Activated B cell treated with CpG ODN at 0.5 μM for 24 hours (primary cell): ENCODE results near the gene AGBL3. TPM values are rescaled to one million over a fixed set of nuclear protein-coding genes. Genes with fewer than 3 reads are reported as not detected.

Source experiments
- ATAC-seq: fragments of 200-7000 bp; cut with Tn5 transposase; one replicate; pipeline ENCODE4 v1.10.0; 2021; ENCODE audit warnings: low read depth, mild to moderate bottlenecking, moderate library complexity
- CTCF ChIA-PET: fragments of 350-600 bp; sonication (Branson Sonifier 250); formaldehyde crosslinking; loops from one replicate; lab custom pipeline; 2021; ENCODE audit warnings: antibody characterized with exemption; lab: Charles Lee
- POLR2A ChIA-PET: fragments of 350-600 bp; sonication (Branson Sonifier 250); formaldehyde crosslinking; loops from one replicate; lab custom pipeline; 2021; ENCODE audit warnings: antibody characterized with exemption; lab: Charles Lee
- DNase-seq: peaks from one replicate; pipeline ENCODE4 v3.0.0; 2022
- H3K27ac Mint-ChIP-seq: one replicate; pipeline ENCODE4 v1.8.0; 2020; ENCODE audit warnings: mixed read lengths
- H3K27me3 Mint-ChIP-seq: one replicate; pipeline ENCODE4 v1.8.0; 2021; ENCODE audit warnings: mixed read lengths
- H3K36me3 Mint-ChIP-seq: one replicate; pipeline ENCODE4 v1.8.0; 2021; ENCODE audit warnings: low read depth, mixed read lengths
- H3K4me1 Mint-ChIP-seq: one replicate; pipeline ENCODE4 v1.8.0; 2021; ENCODE audit warnings: mixed read lengths
- H3K4me3 Mint-ChIP-seq: one replicate; pipeline ENCODE4 v1.8.0; 2020; ENCODE audit warnings: mild to moderate bottlenecking, mixed read lengths
- H3K9me3 Mint-ChIP-seq: one replicate; pipeline ENCODE4 v1.8.0; 2020; ENCODE audit warnings: mixed read lengths
- intact Hi-C: fragments of 100-400 bp; cut with micrococcal nuclease; formaldehyde crosslinking; loops from one replicate; pipeline ENCODE4 v1.15.1; 2024
- total RNA-seq: library from RNA; stranded (reverse); gene quantifications from 2 replicates; pipeline ENCODE4 v1.2.3, GENCODE V29; 2022
- TF ChIP-seq, protein P1 (sequence below): fragments of 200-600 bp; IDR thresholded peaks from one replicate; pipeline ENCODE4 v1.8.0; 2022; ENCODE audit warnings: antibody characterized with exemption, mild to moderate bottlenecking

Gene AGBL3
- total RNA-seq, 1 donor from 2014 or later: 9.6 TPM

DNA sequence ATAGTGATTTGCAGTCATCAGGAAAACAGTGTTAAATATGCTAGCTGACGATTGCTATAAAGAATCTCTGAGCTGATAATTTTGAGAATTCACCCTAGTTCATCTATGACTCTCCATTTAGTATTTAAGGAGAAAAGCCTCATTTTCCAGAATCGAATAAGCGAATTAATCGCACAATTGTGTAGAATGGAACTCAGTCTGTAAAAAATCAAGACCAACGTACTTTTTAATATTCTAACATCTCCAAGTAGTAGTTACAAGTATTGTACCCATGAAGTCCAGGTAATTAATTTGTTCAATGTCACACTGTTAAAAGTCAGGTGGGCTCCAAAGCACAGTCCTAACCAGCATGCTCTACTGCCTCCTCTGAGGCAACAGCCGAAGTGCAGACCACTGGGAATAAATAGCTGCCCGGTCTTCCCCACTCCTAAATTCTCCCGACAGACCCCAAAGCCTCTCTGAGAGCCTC lies 380 bp upstream of the AGBL3 start:
- ATAC-seq (peak; percentile 69), DNase-seq (no peak)
- Mint-ChIP-seq H3K27me3 (no peaks in the 10 kb centered on the region), H3K9me3 (no peaks in the 10 kb centered on the region), H3K36me3 (peaks cover 17% of the 10 kb centered on the region), H3K4me3 (peak overlapping the region; percentile 99), H3K27ac (peak overlapping the region; percentile 99), H3K4me1 (peaks cover 26% of the 10 kb centered on the region)
- POLR2A ChIA-PET: interaction anchor here (1.1 to 5.0 kb wide), 14 partner anchors 162 to 554 kb away, joined by 3 to 68 read pairs (median 6); partner anchors contain the start of genes BPGM, CYREN and TMEM140
- intact Hi-C loops: loop anchor here (2.0 to 10.0 kb wide), 11 partner anchors 163 to 991 kb away; partner anchors contain the start of genes AKR1B1, BPGM, CNOT4 and MTPN
- TF ChIP-seq, protein P1, sequence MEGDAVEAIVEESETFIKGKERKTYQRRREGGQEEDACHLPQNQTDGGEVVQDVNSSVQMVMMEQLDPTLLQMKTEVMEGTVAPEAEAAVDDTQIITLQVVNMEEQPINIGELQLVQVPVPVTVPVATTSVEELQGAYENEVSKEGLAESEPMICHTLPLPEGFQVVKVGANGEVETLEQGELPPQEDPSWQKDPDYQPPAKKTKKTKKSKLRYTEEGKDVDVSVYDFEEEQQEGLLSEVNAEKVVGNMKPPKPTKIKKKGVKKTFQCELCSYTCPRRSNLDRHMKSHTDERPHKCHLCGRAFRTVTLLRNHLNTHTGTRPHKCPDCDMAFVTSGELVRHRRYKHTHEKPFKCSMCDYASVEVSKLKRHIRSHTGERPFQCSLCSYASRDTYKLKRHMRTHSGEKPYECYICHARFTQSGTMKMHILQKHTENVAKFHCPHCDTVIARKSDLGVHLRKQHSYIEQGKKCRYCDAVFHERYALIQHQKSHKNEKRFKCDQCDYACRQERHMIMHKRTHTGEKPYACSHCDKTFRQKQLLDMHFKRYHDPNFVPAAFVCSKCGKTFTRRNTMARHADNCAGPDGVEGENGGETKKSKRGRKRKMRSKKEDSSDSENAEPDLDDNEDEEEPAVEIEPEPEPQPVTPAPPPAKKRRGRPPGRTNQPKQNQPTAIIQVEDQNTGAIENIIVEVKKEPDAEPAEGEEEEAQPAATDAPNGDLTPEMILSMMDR: no peak
- CTCF ChIA-PET: interaction anchor here (0.7 to 4.0 kb wide), 14 partner anchors 16 to 553 kb away, joined by 3 to 51 read pairs (median 6); partner anchors contain the start of genes BPGM, CYREN and TMEM140

DNA sequence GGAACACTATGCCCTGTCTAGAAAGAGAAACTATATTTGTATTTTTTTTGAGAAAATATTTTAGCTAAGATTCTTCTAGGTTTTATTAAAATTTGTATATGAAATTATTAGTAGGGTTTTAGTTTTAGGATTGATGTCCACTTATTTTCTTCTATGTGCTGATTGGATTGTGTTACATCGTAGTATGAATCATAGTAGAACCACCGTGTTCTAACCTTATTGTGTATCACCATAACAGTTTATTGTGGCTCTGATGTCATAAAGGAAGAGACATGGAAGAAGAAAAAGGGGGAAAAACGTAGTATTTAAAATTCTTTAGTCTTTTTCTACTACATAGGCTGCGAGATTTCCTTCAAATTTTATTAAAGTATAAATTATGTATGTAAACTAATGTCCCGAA lies 1.9 kb downstream of the AGBL3 start:
- H3K27ac Mint-ChIP-seq: no peak overlapping the region
- CTCF ChIA-PET: interaction anchor here (0.9 to 3.7 kb wide), 4 partner anchors 161 to 355 kb away, joined by 3 to 23 read pairs (median 4); partner anchors contain the start of gene CYREN
- H3K4me3 Mint-ChIP-seq: peak overlapping the region; percentile 3
- no peak for DNase-seq
- H3K4me1 Mint-ChIP-seq: peaks cover 39% of the 10 kb centered on the region
- intact Hi-C loops: loop anchor here (5.0 to 10.0 kb wide), 7 partner anchors 199 to 989 kb away; partner anchors contain the start of genes AKR1B1, MTPN, NUP205 and STMP1
- peaks cover 17% of the 10 kb centered on the region for H3K36me3 Mint-ChIP-seq
- no peaks in the 10 kb centered on the region for H3K9me3 Mint-ChIP-seq
- H3K27me3 Mint-ChIP-seq: no peaks in the 10 kb centered on the region
- no peak for ATAC-seq
- POLR2A ChIA-PET: interaction anchor here (0.6 to 5.0 kb wide), 4 partner anchors 160 to 342 kb away, joined by 4 to 68 read pairs (median 34); partner anchors contain the start of genes BPGM, CYREN and TMEM140
- TF ChIP-seq, protein P1: no peak

DNA sequence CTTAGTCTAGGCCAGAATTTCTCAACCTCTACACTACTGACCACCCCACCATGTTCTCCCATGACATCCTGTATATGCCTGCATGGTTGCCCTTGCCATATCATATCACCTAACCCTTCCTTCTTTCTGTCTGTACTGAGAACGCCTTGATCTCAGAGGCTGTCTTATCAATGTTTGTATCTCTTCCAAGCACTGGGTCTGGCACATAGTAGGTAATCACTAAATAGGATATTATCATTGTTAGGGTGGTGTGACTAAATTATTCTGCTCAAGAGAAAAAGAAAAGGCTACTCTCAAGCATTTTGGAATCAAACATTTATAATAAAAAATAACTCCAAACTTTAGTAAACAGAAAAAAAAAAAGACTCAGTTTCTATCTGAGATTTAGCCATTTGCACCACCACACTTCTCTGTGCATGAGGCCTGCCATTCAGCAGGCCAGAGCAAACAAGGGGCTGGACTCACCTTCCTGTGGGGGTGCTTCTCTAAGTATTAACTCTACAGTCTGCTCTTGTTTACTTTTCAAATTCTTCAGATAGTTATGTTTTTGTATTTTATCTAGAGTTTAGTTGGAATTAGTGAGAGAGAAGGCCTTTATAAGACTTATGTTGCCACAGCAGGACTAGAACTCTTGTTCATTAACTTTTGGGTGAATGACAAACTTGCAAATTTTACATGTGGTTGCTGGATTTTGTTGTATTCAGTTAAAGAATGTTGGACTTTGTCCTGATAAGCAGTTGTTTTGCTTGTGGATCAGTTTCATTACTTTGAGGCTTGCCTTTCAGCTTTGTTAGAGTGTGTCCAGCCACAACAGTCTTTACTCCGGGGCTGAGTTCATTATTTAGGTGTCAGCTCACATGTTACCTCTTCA lies 5.4 kb downstream of the AGBL3 start:
- ChIA-PET CTCF (no interaction called here), POLR2A (interaction anchor here (2.4 kb wide), 3 partner anchors 156 to 195 kb away, joined by 6 to 16 read pairs (median 15); partner anchors contain the start of genes CYREN and TMEM140)
- Mint-ChIP-seq H3K27ac (peak overlapping the region; percentile 78), H3K4me1 (peaks cover 34% of the 10 kb centered on the region), H3K27me3 (no peaks in the 10 kb centered on the region), H3K4me3 (no peak overlapping the region), H3K9me3 (no peaks in the 10 kb centered on the region), H3K36me3 (peaks cover 43% of the 10 kb centered on the region)
- intact Hi-C loops: no loop called here
- TF ChIP-seq, protein P1: no peak
- no peak for DNase-seq
- ATAC-seq: no peak

DNA sequence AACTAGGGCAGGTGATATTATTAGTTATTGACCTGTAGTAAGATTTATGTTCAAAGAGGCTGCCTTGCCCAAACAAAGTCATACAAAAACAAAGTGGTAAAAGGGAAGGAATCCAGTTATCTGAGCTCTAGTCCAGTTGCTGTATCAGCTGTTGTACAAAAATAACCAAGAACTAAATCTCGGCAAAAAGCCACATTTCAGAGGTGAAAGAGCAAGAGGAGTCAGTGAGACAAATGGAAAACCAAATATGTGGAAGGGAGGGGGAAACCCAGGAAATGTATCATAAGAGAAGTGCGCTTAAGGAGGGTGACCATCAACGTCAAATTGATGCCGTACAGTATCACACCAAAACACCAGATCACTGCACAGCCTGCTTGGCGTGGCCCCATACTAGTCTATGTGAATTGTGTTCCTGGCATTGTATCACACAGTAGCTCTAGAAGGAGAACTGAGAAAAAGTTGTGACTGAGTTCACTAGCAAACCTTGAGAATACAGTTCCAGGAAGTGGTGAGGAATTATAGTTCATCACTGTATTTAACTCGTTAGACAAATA lies 6.4 kb downstream of the AGBL3 start:
- ChIA-PET POLR2A (interaction anchor here (0.6 to 2.4 kb wide), 8 partner anchors 155 to 345 kb away, joined by 3 to 16 read pairs (median 5); partner anchors contain the start of genes CYREN, TMEM140 and WDR91), CTCF (interaction anchor here (1.9 kb wide), 1 partner anchor 178 kb away, joined by 5 read pairs; the partner anchor contains the start of gene CYREN)
- DNase-seq (no peak), ATAC-seq (peak; percentile 95)
- Mint-ChIP-seq H3K36me3 (peaks cover 47% of the 10 kb centered on the region), H3K4me3 (peak overlapping the region; percentile 36), H3K27me3 (no peaks in the 10 kb centered on the region), H3K4me1 (peaks cover 27% of the 10 kb centered on the region), H3K9me3 (no peaks in the 10 kb centered on the region), H3K27ac (peak overlapping the region; percentile 78)
- intact Hi-C loops: no loop called here
- TF ChIP-seq, protein P1: no peak
